Measurements from ENCODE around the gene LIMK1.

The LIMK1 gene

GRCh38 chr7:74063223-74063641 lies 20.4 kb upstream of the LIMK1 start:
- H3K4me3 ChIP-seq (ENCODE audit: low read depth, low read length) = no peak overlapping the region
- no peak for DNase-seq (ENCODE audit: low read depth, low spot score)
- TF ChIP-seq CTCF (IDR thresholded peaks at IDR 0.05; ENCODE audit: low read depth, low read length) = no peak
- in situ Hi-C loops (cut with HindIII; ENCODE audit: low sequenced_read_pairs) = no loop called here

DNA sequence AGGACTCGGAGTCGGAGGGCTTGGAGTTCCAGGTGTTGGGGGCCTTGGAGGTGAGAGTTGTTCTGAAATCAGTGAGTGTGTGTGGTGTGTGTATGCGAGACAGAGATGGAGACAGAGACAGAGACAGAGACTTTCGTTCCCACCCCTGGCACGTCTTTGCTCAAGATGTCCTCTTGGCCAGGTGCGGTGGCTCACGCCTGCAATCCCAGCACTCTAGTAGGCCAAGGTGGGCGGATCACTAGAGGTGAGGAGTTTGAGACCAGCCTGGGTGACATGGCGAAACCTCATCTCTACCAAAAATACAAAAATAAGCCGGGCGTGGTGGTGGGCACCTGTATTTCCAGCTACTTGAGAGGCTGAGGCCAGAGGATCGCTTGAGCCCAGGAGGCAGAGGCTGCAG lies 20.0 kb upstream of the LIMK1 start:
- TF ChIP-seq CTCF (IDR thresholded peaks at IDR 0.05; ENCODE audit: low read depth, low read length) = no peak
- in situ Hi-C loops (cut with HindIII; ENCODE audit: low sequenced_read_pairs) = no loop called here
- DNase-seq (ENCODE audit: low read depth, low spot score) = no peak
- no peak overlapping the region for H3K4me3 ChIP-seq (ENCODE audit: low read depth, low read length)

DNA sequence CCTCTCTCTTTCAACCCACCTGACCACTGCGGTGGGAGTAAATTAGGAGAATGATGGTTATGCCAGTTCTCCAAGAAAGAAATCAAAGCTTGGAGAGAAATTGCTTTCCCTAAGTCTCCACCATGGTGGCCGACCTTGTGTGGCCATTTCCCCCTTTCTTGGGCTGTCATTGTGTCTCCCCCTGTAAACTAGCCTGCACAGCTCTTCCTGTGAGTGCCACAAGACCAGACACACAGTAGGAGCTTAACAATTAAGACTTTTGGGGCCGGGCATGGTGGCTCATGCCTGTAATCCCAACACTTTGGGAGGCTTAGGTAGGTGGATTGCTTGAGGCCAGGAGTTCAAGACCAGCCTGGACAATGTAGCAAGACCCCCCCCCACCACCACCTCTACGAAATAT lies 18.9 kb upstream of the LIMK1 start:
- in situ Hi-C loops (cut with HindIII; ENCODE audit: low sequenced_read_pairs) = no loop called here
- DNase-seq (ENCODE audit: low read depth, low spot score) = no peak
- no peak for TF ChIP-seq CTCF (IDR thresholded peaks at IDR 0.05; ENCODE audit: low read depth, low read length)
- no peak overlapping the region for H3K4me3 ChIP-seq (ENCODE audit: low read depth, low read length)

DNA sequence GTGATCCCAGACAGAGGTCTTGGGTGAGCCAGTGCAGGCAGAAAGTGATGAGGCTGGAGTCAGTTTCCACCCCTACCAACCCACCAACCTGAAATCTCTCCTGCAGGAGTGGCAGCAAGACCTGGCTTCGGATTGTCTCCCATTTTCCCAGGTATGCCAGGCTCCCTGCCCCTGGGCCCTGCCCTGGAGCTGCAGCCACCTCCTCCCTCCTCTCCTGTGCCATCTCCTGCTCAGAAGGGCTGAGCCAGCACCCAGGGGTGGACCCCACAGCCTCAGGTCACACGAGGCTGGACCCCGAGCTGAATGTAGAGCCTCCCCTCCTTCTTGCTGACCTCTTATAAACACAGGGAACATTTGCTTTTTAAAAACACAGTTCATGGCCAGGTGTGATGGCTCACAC lies 17.0 kb upstream of the LIMK1 start:
- TF ChIP-seq CTCF (IDR thresholded peaks at IDR 0.05; ENCODE audit: low read depth, low read length) = no peak
- H3K4me3 ChIP-seq (ENCODE audit: low read depth, low read length) = no peak overlapping the region
- no peak for DNase-seq (ENCODE audit: low read depth, low spot score)
- in situ Hi-C loops (cut with HindIII; ENCODE audit: low sequenced_read_pairs) = no loop called here

- no peak for DNase-seq (ENCODE audit: low read depth, low spot score)
- TF ChIP-seq CTCF (IDR thresholded peaks at IDR 0.05; ENCODE audit: low read depth, low read length) = no peak
- in situ Hi-C loops (cut with HindIII; ENCODE audit: low sequenced_read_pairs) = no loop called here
- no peak overlapping the region for H3K4me3 ChIP-seq (ENCODE audit: low read depth, low read length)
These were observed 15.1 kb upstream of the LIMK1 start for GRCh38 chr7:74068378-74069085.

- H3K4me3 ChIP-seq (ENCODE audit: low read depth, low read length) = no peak overlapping the region
- TF ChIP-seq CTCF (IDR thresholded peaks at IDR 0.05; ENCODE audit: low read depth, low read length) = no peak
- no peak for DNase-seq (ENCODE audit: low read depth, low spot score)
- in situ Hi-C loops (cut with HindIII; ENCODE audit: low sequenced_read_pairs) = no loop called here
These were observed 14.5 kb upstream of the LIMK1 start for GRCh38 chr7:74069086-74069541.

Data from astrocyte of the spinal cord (primary cell).